T-helper 9 cell (primary cell): ENCODE data around the gene CEP19.
"Not testable (repeated sequence)": the region's sequence is repeated elsewhere in the genome, so short reads cannot be mapped to it uniquely, and the experiment has no call there.

Experiments
- DNase-seq: peaks from one replicate; pipeline ENCODE4 v3.0.0-alpha.2; 2020
- total RNA-seq, 2 donors: gene quantifications; one replicate each; lab custom pipeline; 2026; lab: John Stamatoyannopoulos, UW

Gene CEP19, protein sequence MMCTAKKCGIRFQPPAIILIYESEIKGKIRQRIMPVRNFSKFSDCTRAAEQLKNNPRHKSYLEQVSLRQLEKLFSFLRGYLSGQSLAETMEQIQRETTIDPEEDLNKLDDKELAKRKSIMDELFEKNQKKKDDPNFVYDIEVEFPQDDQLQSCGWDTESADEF
- 3.4 to 20.6 reads per million in 2 donors for total RNA-seq

DNA sequence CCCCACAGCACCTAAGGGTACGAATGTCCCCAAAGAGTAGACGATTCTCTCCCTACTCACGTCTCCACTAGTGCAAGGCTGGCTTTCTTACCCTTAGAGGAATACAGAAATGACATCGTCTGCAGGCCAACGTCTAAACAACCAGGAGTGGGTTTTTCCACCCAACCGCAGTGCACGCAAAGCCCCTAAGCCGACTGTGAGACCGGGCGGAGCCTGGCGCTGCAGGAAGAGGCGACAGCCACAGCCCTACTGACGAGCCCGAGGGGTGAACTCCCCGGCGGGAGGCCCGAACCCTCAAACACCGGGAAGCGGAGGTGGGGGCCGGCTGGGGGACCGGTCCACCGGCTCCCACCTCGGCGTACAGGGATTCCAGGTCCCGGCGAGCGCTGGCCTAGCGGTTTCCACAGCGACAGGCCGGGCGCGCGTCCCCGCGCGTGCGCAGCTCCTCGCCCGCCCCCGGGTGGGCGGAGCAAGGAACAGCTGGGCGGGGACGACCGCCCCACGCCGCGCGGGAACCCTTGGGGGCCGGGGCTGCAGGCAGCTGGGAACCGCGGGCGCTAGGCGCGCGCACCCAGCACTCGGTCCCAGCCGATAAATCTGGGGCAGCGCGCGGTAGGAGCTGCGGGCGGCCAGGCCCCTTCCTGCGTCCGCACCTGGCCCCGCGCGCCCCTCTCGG is at the start of gene CEP19, which contains the start of gene PIGX:
CEP19 (minus strand) TSS at position 413 of the 676 bp plus-strand sequence. CDS start 3,593 bp downstream, outside the sequence.
PIGX (plus strand) TSS at position 540 of the 676 bp plus-strand sequence.
- peak; percentile 89 for DNase-seq

DNA sequence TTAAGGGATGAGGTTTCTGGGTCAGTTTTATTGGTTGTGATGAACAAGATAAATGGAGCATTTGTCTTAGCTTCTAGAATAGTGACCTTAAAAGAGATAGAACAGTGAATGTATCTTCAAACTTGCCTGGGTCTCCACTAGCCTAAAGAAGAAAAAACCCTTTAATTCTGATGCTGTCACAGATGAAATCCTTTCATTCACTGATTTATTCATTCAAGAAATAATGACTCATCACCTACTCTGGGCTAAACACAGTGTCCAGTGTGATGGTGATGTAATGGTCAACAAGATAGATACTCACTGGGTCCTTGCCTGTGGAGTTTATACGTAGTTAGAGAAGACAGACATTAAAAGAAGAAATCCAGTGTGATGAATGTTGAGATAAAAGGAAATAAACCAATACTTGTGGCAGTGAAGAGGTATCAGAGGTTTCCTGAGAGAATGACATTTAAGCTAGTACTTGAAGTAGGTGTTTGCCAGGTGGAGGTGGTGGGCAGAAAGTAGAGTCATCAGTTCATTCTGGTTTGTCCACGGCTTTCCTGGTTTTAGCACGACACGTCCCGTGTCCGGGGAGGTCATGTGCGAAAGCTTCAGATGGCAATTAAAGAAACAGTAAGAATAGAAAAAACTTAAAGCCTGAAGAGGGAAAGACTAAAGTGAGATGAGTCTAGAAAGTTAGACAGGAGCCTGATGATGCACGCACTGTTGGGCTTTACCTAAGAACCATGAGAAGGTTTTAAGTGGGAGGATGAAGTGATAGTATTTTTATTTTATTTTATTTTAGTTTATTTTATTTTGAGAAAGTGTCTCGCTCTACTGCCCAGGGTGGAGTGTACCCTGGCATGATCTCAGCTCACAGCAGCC is 46.1 kb upstream of the CEP19 start:
- no peak for DNase-seq

DNA sequence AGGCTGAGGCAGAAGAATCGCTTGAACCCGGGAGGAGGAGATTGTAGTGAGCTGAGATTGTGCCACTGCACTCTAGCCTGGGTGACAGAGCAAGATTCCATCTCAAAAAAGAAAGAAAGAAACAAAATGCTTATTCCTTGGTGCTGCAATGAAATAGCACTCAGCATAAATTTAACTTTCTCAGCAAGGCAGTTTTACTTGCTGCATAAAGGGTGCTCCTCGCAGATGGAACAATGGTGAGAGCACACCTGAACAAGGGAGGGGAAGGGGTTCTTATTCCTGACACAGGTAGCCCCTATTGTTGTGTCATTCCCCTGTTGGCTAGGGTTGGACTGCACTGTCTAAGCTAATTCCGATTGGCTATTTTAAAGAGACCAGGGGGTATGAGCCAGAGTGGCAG is 44.7 kb upstream of the CEP19 start:
- DNase-seq = no peak

GRCh38 chr3:196754091-196754981 is 42.3 kb upstream of the CEP19 start:
- no peak for DNase-seq

GRCh38 chr3:196753201-196753600 is 41.2 kb upstream of the CEP19 start:
- no peak for DNase-seq

DNA sequence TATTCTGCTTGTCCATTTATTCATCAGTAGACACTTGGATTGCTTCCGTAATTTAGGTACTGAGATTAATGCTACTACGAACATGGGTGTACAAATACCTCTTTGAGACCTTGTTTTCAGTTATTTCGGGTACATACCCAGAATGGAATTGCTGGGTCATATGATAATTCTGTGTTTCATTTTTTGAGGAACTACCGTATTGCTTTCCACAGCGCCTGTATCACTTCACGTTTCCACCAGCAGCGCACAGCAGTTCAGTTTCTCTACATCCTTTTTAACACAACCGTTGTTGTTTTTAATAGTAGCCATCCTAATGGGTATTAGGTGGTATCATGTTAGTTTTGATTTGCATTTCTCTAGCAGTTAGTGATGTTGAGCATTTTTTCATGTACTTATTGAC is 37.1 kb upstream of the CEP19 start:
- no peak for DNase-seq

GRCh38 chr3:196743569-196743968 is 31.5 kb upstream of the CEP19 start:
- DNase-seq = not testable (repeated sequence)

GRCh38 chr3:196741249-196741889 is 29.3 kb upstream of the CEP19 start:
- no peak for DNase-seq

GRCh38 chr3:196740481-196741248 is 28.6 kb upstream of the CEP19 start:
- DNase-seq = peak; percentile 6

GRCh38 chr3:196739671-196740480 is 27.8 kb upstream of the CEP19 start, which contains the start of gene PAK2:
Gene PAK2, plus strand, starts transcription at chr3:196739857. Its CDS starts 42,790 bp downstream, at chr3:196782647.
- DNase-seq = peak; percentile 89

- DNase-seq = no peak
These were observed 25.6 kb upstream of the CEP19 start for GRCh38 chr3:196737655-196738054.

DNA sequence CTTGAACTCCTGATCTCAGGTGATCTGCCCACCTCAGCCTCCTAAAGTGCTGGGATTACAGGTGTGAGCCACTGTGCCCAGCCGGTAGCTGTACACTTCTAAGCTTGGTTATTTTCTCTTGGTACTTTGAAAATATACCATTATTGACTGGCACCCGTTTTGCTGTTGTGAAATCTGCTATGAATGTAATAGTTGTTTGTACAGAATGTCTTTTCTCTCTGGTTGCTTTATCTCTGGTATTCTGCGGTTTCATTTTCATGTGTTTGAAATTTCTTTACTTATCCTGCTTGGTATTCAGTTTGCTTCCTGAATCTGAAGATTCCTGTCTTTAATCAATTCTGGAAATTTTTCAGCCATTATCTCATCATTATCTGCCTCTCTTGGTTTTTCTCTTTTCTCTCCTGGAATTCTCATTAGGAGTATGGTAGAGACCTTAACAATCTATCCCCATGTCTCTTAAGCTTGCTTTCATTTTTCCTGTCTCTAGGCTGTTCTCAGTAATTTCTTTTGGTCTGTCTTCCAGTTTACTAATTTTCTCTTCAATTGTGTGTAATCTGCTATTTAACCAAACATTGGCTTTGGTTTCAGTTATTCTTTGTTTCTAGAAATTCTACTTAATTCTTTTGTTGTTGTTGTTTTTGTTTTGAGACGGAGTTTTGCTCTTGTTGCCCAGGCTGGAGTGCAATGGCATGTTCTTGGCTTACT is 24.8 kb upstream of the CEP19 start:
- no peak for DNase-seq

DNA sequence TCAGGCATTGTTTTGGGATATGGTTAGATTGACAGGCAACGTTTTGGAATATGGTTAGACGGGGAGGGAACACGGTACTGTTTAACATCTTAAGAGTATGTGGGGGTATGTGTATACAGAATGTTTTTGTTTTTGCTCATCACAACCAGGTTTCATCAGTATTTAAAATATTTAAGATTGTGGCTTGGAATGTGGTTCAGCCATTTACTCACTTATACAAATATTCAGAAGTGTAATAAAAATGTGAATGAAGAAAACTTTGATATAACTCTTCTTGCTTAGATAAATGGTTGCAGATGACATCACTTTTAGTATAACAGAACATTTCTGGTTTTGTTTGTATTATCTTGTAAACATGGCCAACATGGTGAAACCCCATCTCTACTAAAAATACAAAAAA is 23.7 kb upstream of the CEP19 start:
- no peak for DNase-seq

- no peak for DNase-seq
These were observed 15.0 kb upstream of the CEP19 start for GRCh38 chr3:196726788-196727675.

- no peak for DNase-seq
These were observed 9.0 kb upstream of the CEP19 start for GRCh38 chr3:196721097-196721496.

- DNase-seq = not testable (repeated sequence)
These were observed 5.1 kb upstream of the CEP19 start for GRCh38 chr3:196717162-196717561.

GRCh38 chr3:196712514-196713413 is 714 bp upstream of the CEP19 start:
- DNase-seq = peak; percentile 68
